GM23338 (cell line): Measurements from ENCODE around the gene COL9A2. TPM values are rescaled to one million over a fixed set of nuclear protein-coding genes. Genes with fewer than 3 reads are reported as not detected.

Source experiments
- ATAC-seq: fragments of 200-7000 bp; cut with Tn5 transposase; 3 replicates; pipeline ENCODE4 v1.9.1; 2020
- DNase-seq: peaks from one replicate; pipeline ENCODE4 v3.0.0-alpha.2; 2015; ENCODE audit warnings: low spot score
- H2AFZ ChIP-seq: fragments of 200-600 bp; sonication (generic); 2 replicates; pipeline ENCODE4 v1.8.0; 2016; ENCODE audit warnings: antibody characterized with exemption, mild to moderate bottlenecking, moderate library complexity
- H3F3A ChIP-seq: fragments of 200-600 bp; sonication (generic); replicated peaks from 2 replicates; pipeline ENCODE4 v1.8.0; 2017; ENCODE audit warnings: antibody characterized with exemption, mixed run types, low read depth
- H3K27ac ChIP-seq: fragments of 200-600 bp; sonication (generic); 2 replicates; pipeline ENCODE4 v1.6.1; 2016; ENCODE audit warnings: low read depth
- H3K27me3 ChIP-seq: fragments of 200-600 bp; sonication (generic); 2 replicates; pipeline ENCODE4 v1.8.0; 2016; ENCODE audit warnings: mild to moderate bottlenecking, mixed run types, moderate library complexity; ENCODE audit not compliant: insufficient read depth
- H3K36me3 ChIP-seq: fragments of 200-600 bp; sonication (generic); 2 replicates; pipeline ENCODE4 v1.8.0; 2016; ENCODE audit warnings: mild to moderate bottlenecking; ENCODE audit not compliant: insufficient read depth
- H3K4me1 ChIP-seq: fragments of 200-600 bp; sonication (generic); 2 replicates; pipeline ENCODE4 v1.8.0; 2016; ENCODE audit warnings: mild to moderate bottlenecking, moderate library complexity; ENCODE audit not compliant: insufficient read depth
- H3K4me2 ChIP-seq: fragments of 200-600 bp; sonication (generic); 2 replicates; pipeline ENCODE4 v1.7.1; 2017; ENCODE audit warnings: mixed run types
- H3K4me3 ChIP-seq: fragments of 200-600 bp; sonication (generic); 2 replicates; pipeline ENCODE4 v1.6.1; 2016; ENCODE audit warnings: mixed run types
- H3K79me2 ChIP-seq: fragments of 200-600 bp; sonication (generic); replicated peaks from 2 replicates; pipeline ENCODE4 v1.8.0; 2017; ENCODE audit warnings: mild to moderate bottlenecking; ENCODE audit not compliant: insufficient read depth
- H3K9me2 ChIP-seq: fragments of 200-600 bp; sonication (generic); 2 replicates; pipeline ENCODE4 v1.8.0; 2017; ENCODE audit not compliant: insufficient read depth
- H4K20me1 ChIP-seq: fragments of 200-600 bp; sonication (generic); replicated peaks from 2 replicates; pipeline ENCODE4 v1.8.0; 2017; ENCODE audit warnings: mild to moderate bottlenecking; ENCODE audit not compliant: insufficient read depth
- H3K27ac Mint-ChIP-seq: 2 replicates; pipeline ENCODE4 v1.8.0; 2020; ENCODE audit warnings: inconsistent platforms, mild to moderate bottlenecking, moderate library complexity, mixed read lengths
- H3K27me3 Mint-ChIP-seq: 3 replicates; pipeline ENCODE4 v1.8.0; 2022; ENCODE audit warnings: low read depth, mild to moderate bottlenecking, moderate library complexity, mixed read lengths, inconsistent platforms; ENCODE audit not compliant: insufficient read depth, poor library complexity
- H3K36me3 Mint-ChIP-seq: 3 replicates; pipeline ENCODE4 v1.8.0; 2021; ENCODE audit warnings: low read depth, mild to moderate bottlenecking, inconsistent platforms, moderate library complexity, mixed read lengths
- H3K4me1 Mint-ChIP-seq: 3 replicates; pipeline ENCODE4 v1.8.0; 2020; ENCODE audit warnings: mild to moderate bottlenecking, inconsistent platforms, mixed read lengths
- H3K4me3 Mint-ChIP-seq: 3 replicates; pipeline ENCODE4 v1.8.0; 2021; ENCODE audit warnings: moderate library complexity, mild to moderate bottlenecking, inconsistent platforms, mixed read lengths
- H3K9me3 Mint-ChIP-seq: 3 replicates; pipeline ENCODE4 v1.8.0; 2020; ENCODE audit warnings: moderate library complexity, mild to moderate bottlenecking, inconsistent platforms, mixed read lengths
- CREB1 ChIP-seq: fragments of 250-450 bp; sonication (Bioruptor Pico); IDR thresholded peaks from 2 replicates; pipeline ENCODE4 v1.5.0; 2020; ENCODE audit warnings: low read depth, mild to moderate bottlenecking, moderate library complexity
- CTCF ChIP-seq, 2 experiments: fragments of 200-600 bp in 1 of 2; sonication (generic) in 1 of 2; conservative IDR thresholded peaks; 2 replicates each; pipeline versions ENCODE4 v1.5.1 to v1.6.1; 2016 to 2017; ENCODE audit warnings: antibody characterized with exemption in 2 of 2, low read depth in 2 of 2, mild to moderate bottlenecking in 2 of 2, moderate library complexity in 1 of 2
- ETS1 ChIP-seq: IDR thresholded peaks from 2 replicates; pipeline ENCODE4 v1.6.1; 2016; ENCODE audit warnings: antibody characterized with exemption
- EZH2 ChIP-seq: fragments of 200-600 bp; sonication (generic); IDR thresholded peaks from one replicate; pipeline ENCODE4 v1.8.0; 2017; ENCODE audit warnings: antibody characterized with exemption, mild to moderate bottlenecking, low read depth; ENCODE audit not compliant: unreplicated experiment
- EZH2phosphoT487 ChIP-seq: fragments of 200-600 bp; sonication (generic); IDR thresholded peaks from one replicate; pipeline ENCODE4 v1.8.1; 2018; ENCODE audit warnings: antibody characterized with exemption; ENCODE audit not compliant: unreplicated experiment
- JUNB ChIP-seq: IDR thresholded peaks from one replicate; pipeline ENCODE4 v1.6.1; 2016; ENCODE audit warnings: antibody characterized with exemption; ENCODE audit not compliant: unreplicated experiment
- NANOG ChIP-seq: IDR thresholded peaks from 2 replicates; pipeline ENCODE4 v1.6.1; 2016; ENCODE audit warnings: antibody characterized with exemption, borderline replicate concordance
- POLR2AphosphoS5 ChIP-seq: IDR thresholded peaks from 2 replicates; pipeline ENCODE4 v1.6.1; 2016; ENCODE audit warnings: antibody characterized with exemption, low read depth
- REST ChIP-seq: IDR thresholded peaks from one replicate; pipeline ENCODE4 v1.6.1; 2018; ENCODE audit warnings: antibody characterized with exemption; ENCODE audit not compliant: unreplicated experiment
- STAT1 ChIP-seq: IDR thresholded peaks from one replicate; pipeline ENCODE4 v1.6.1; 2016; ENCODE audit warnings: antibody characterized with exemption; ENCODE audit not compliant: unreplicated experiment
- ZNF114 ChIP-seq: fragments of 250-450 bp; sonication (Bioruptor Pico); IDR thresholded peaks from 2 replicates; pipeline ENCODE4 v1.5.0; 2020; ENCODE audit warnings: mild to moderate bottlenecking, moderate library complexity
- ZNF331 ChIP-seq: fragments of 250-450 bp; sonication (Bioruptor Pico); IDR thresholded peaks from 2 replicates; pipeline ENCODE4 v1.5.0; 2020; ENCODE audit warnings: low read depth, mild to moderate bottlenecking, moderate library complexity
- ZNF462 ChIP-seq: fragments of 250-450 bp; sonication (Bioruptor Pico); IDR thresholded peaks from 2 replicates; pipeline ENCODE4 v1.5.0; 2020; ENCODE audit warnings: mild to moderate bottlenecking, moderate library complexity
- polyA plus RNA-seq: library from polyadenylated mRNA; unstranded; fragments of >200 nt; fragmentation: Nextera tagmentation; extraction: Ambion mirVana; gene quantifications from 2 replicates; pipeline ENCODE4 v1.2.1, GENCODE V29; 2016
- total RNA-seq: library from RNA; depleted of rRNA; stranded (reverse); fragments of >200 nt; shearing (Covaris generic); gene quantifications from 2 replicates; pipeline ENCODE4 v1.2.3, GENCODE V29; 2014

The COL9A2 gene
- total and polyA plus RNA-seq, 2 experiments from 2014 or later: 2.6 to 2.8 TPM

GRCh38 chr1:40361201-40361600, 44.1 kb upstream of the COL9A2 start:
- Histone ChIP-seq H3K27me3 (no peaks in the 10 kb centered on the region), H3F3A (no peaks in the 10 kb centered on the region), H3K36me3 (no peaks in the 10 kb centered on the region), H3K27ac (no peak overlapping the region), H3K4me2 (no peak overlapping the region), H3K9me2 (no peaks in the 10 kb centered on the region), H2AFZ (no peak overlapping the region), H3K4me3 (no peak overlapping the region), H3K79me2 (no peaks in the 10 kb centered on the region), H3K4me1 (peaks cover 2% of the 10 kb centered on the region; the same call in 1 of the 2 replicates), H4K20me1 (no peaks in the 10 kb centered on the region)
- Mint-ChIP-seq H3K36me3 (no peaks in the 10 kb centered on the region), H3K27me3 (peaks cover 6% of the 10 kb centered on the region), H3K4me1 (peaks cover 7% of the 10 kb centered on the region; the same call in 2 of the 3 replicates), H3K9me3 (peaks cover 29% of the 10 kb centered on the region; the same call in 2 of the 3 replicates), H3K4me3 (no peak overlapping the region), H3K27ac (no peak overlapping the region)
- ATAC-seq (no peak), DNase-seq (no peak)
- no peak for TF ChIP-seq ZNF331 (CRISPR knock-in tag)
- TF ChIP-seq EZH2phosphoT487: no peak
- no peak for TF ChIP-seq JUNB
- no peak for TF ChIP-seq CREB1 (CRISPR knock-in tag)
- no peak for TF ChIP-seq STAT1
- no peak for TF ChIP-seq ZNF114 (CRISPR knock-in tag)
- TF ChIP-seq CTCF (conservative IDR thresholded peaks at IDR 0.05; ENCODE audit: low read depth in 2 of 2): no peak
- TF ChIP-seq REST: no peak
- no peak for TF ChIP-seq NANOG
- no peak for TF ChIP-seq EZH2
- no peak for TF ChIP-seq POLR2AphosphoS5
- no peak for TF ChIP-seq ETS1
- no peak for TF ChIP-seq ZNF462 (CRISPR knock-in tag)
